ENCODE results near the gene CETP.
"Not testable (repeated sequence)": the region's sequence is repeated elsewhere in the genome, so short reads cannot be mapped to it uniquely, and the experiment has no call there.

DNA sequence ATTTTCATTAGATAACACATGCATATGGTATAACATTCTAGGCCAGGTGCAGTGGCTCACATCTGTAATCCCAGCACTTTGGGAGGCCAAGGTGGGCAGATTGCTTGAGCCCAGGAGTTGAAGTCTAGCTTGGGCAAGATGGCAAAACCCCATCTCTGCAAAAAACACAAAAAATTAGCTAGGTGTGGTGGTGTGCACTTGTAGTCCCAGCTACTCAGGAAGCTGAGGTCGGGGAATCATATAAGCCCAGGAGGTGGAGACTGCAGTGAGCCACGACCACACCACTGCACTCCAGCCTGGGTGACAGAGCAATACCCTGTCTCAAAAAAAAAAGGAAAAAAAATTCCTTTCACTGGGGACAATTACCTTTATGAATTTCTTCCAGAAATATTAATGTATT is 43.8 kb downstream of the CETP start:
- not testable (repeated sequence) for TF ChIP-seq CTCF (optimal IDR thresholded peaks at IDR 0.05 in 1 of 3, IDR thresholded peaks at IDR 0.05 in 1 of 3, conservative IDR thresholded peaks at IDR 0.05 in 1 of 3; ENCODE audit: extremely low read depth in 1 of 3, insufficient read depth in 2 of 3, low read length in 3 of 3); EZH2 (IDR thresholded peaks at IDR 0.05; ENCODE audit: low read length)
